RWPE2 (cell line): Measurements from ENCODE around the gene INO80.
A peak's percentile ranks its signal among the peaks of the same experiment; 100 is the strongest.

ENCODE experiments used
- ATAC-seq: fragments of 200-7000 bp; cut with Tn5 transposase; 3 replicates; pipeline ENCODE4 v1.9.1; 2021; ENCODE audit warnings: low read depth
- DNase-seq: peaks from one replicate; pipeline ENCODE4 v3.0.0-alpha.2; 2020; ENCODE audit warnings: low spot score
- H3K27ac ChIP-seq: fragments of 450-650 bp; 2 replicates; pipeline ENCODE4 v1.5.1; 2017; ENCODE audit warnings: mild to moderate bottlenecking; ENCODE audit not compliant: poor library complexity, severe bottlenecking
- H3K27me3 ChIP-seq: fragments of 250-450 bp; sonication (Bioruptor Pico); 2 replicates; pipeline ENCODE4 v1.5.1; 2021; ENCODE audit warnings: mild to moderate bottlenecking, moderate library complexity; ENCODE audit not compliant: insufficient read depth, poor library complexity, severe bottlenecking
- H3K36me3 ChIP-seq: fragments of 250-450 bp; sonication (Bioruptor Pico); 2 replicates; pipeline ENCODE4 v1.5.1; 2020; ENCODE audit warnings: low read depth, mild to moderate bottlenecking, moderate library complexity
- H3K4me1 ChIP-seq: fragments of 250-450 bp; sonication (Bioruptor Pico); 2 replicates; pipeline ENCODE4 v1.5.1; 2021; ENCODE audit warnings: mild to moderate bottlenecking, moderate library complexity; ENCODE audit not compliant: insufficient read depth, poor library complexity, severe bottlenecking
- H3K4me3 ChIP-seq: fragments of 250-450 bp; sonication (Bioruptor Pico); 2 replicates; pipeline ENCODE4 v1.5.1; 2021; ENCODE audit warnings: mild to moderate bottlenecking, moderate library complexity; ENCODE audit not compliant: severe bottlenecking
- H3K9me3 ChIP-seq: fragments of 250-450 bp; sonication (Bioruptor Pico); 2 replicates; pipeline ENCODE4 v1.5.1; 2021; ENCODE audit warnings: mild to moderate bottlenecking, moderate library complexity; ENCODE audit not compliant: severe bottlenecking
- TF ChIP-seq, protein P1 (sequence below): fragments of 450-650 bp; IDR thresholded peaks from one replicate; pipeline ENCODE4 v1.5.1; 2017; ENCODE audit warnings: mild to moderate bottlenecking, moderate library complexity; ENCODE audit not compliant: poor library complexity, severe bottlenecking

Gene INO80

DNA sequence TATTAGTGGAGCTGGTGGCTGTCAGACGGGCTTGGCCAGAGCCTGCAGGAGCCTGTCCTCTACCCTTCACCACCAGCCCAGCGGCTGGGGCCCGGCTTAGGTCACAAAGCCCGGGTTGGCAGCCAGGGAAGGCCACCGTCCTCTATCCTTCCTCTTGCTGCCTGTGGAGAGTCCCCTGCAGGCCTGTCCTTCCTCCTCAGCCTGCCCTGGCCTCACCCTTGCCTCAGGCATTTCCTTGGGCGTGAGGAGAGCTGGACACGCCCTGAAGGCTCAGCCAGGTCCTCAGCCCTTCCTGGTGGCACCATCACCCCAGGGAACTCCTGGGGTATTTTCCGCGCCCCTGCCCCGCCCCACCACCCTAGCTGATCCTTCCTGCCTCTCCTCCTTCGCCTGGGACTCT is 155.2 kb downstream of the INO80 start:
- no peak overlapping the region for H3K27ac ChIP-seq
- H3K9me3 ChIP-seq = no peaks in the 10 kb centered on the region
- ATAC-seq = no peak; the same call in 2 of the 3 replicates
- H3K36me3 ChIP-seq = peaks cover 12% of the 10 kb centered on the region
- H3K27me3 ChIP-seq = no peaks in the 10 kb centered on the region
- peaks cover 9% of the 10 kb centered on the region for H3K4me1 ChIP-seq
- TF ChIP-seq, protein P1, sequence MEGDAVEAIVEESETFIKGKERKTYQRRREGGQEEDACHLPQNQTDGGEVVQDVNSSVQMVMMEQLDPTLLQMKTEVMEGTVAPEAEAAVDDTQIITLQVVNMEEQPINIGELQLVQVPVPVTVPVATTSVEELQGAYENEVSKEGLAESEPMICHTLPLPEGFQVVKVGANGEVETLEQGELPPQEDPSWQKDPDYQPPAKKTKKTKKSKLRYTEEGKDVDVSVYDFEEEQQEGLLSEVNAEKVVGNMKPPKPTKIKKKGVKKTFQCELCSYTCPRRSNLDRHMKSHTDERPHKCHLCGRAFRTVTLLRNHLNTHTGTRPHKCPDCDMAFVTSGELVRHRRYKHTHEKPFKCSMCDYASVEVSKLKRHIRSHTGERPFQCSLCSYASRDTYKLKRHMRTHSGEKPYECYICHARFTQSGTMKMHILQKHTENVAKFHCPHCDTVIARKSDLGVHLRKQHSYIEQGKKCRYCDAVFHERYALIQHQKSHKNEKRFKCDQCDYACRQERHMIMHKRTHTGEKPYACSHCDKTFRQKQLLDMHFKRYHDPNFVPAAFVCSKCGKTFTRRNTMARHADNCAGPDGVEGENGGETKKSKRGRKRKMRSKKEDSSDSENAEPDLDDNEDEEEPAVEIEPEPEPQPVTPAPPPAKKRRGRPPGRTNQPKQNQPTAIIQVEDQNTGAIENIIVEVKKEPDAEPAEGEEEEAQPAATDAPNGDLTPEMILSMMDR = no peak
- H3K4me3 ChIP-seq = no peak overlapping the region
- DNase-seq = peak; percentile 71

DNA sequence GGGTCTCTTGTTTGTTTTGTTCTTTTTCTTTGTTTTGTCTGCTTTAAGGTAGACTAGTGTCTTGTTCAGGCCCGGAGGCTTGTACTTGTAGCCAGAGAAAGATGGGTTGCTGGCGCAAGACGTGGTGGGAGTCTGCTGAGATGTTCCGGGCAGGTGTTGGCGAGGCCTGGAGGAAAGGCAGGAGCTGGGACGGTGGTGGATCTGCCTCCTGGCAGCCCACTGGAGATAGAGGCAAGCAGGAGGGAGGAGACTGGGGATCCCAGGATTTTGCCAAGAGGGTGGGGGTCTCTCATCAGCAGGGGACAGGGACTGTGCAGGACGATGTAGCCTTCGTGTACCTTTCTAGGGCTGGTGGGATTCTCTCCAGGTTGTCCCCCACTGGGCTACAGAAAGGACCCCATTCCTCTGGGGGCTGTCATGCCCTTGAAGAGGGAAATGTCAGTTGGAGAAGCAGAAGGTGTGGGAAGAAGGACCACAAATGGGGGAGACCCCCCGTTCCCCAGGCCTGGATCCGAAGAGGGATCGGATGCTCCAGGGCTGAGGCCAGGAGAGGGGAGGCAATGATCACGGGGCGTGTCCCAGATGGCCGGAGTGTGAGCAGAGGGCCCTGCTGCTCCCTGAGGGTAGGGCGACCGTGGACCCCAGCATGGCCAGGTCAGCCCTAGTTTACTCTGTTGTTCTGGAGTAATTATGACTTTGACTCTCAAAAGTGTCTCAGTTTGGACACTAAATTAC is 155.8 kb downstream of the INO80 start:
- TF ChIP-seq, protein P1 = no peak
- DNase-seq (peak; percentile 69), ATAC-seq (no peak)
- Histone ChIP-seq H3K36me3 (peaks cover 18% of the 10 kb centered on the region), H3K4me1 (peaks cover 9% of the 10 kb centered on the region), H3K27ac (no peak overlapping the region), H3K4me3 (no peak overlapping the region), H3K9me3 (no peaks in the 10 kb centered on the region), H3K27me3 (no peaks in the 10 kb centered on the region)

- Histone ChIP-seq H3K9me3 (no peaks in the 10 kb centered on the region), H3K27ac (no peak overlapping the region), H3K36me3 (peaks cover 26% of the 10 kb centered on the region), H3K27me3 (no peaks in the 10 kb centered on the region), H3K4me3 (no peak overlapping the region), H3K4me1 (peaks cover 9% of the 10 kb centered on the region)
- TF ChIP-seq, protein P1 = no peak
- ATAC-seq = no peak
- DNase-seq = peak; percentile 66
Observed at GRCh38 chr15:40959331-40960141, 156.5 kb downstream of the INO80 start.

- Histone ChIP-seq H3K36me3 (peaks cover 33% of the 10 kb centered on the region), H3K4me1 (peaks cover 9% of the 10 kb centered on the region), H3K4me3 (no peak overlapping the region), H3K27me3 (no peaks in the 10 kb centered on the region), H3K27ac (no peak overlapping the region), H3K9me3 (no peaks in the 10 kb centered on the region)
- DNase-seq = no peak
- no peak for ATAC-seq
- TF ChIP-seq, protein P1 = no peak
Observed at GRCh38 chr15:40958723-40959122, 157.4 kb downstream of the INO80 start.
